Activated CD8-positive, alpha-beta memory T cell treated with anti-CD3 and anti-CD28 coated beads, Interleukin-2, amount 50 U/mL, for 24 hours (primary cell): ENCODE data around the gene JAKMIP3.

Experiments used
- DNase-seq: peaks from one replicate; pipeline ENCODE4 v3.0.0-alpha.2; 2020; ENCODE audit errors: extremely low read depth

Gene JAKMIP3

GRCh38 chr10:132097609-132098377 lies 32.0 kb downstream of the JAKMIP3 start:
- DNase-seq, result no peak

GRCh38 chr10:132098539-132099388 lies 33.0 kb downstream of the JAKMIP3 start:
- no peak for DNase-seq

GRCh38 chr10:132099389-132100090 lies 33.8 kb downstream of the JAKMIP3 start:
- no peak for DNase-seq

- DNase-seq, result no peak
These were observed 34.3 kb downstream of the JAKMIP3 start for GRCh38 chr10:132100091-132100481.

DNA sequence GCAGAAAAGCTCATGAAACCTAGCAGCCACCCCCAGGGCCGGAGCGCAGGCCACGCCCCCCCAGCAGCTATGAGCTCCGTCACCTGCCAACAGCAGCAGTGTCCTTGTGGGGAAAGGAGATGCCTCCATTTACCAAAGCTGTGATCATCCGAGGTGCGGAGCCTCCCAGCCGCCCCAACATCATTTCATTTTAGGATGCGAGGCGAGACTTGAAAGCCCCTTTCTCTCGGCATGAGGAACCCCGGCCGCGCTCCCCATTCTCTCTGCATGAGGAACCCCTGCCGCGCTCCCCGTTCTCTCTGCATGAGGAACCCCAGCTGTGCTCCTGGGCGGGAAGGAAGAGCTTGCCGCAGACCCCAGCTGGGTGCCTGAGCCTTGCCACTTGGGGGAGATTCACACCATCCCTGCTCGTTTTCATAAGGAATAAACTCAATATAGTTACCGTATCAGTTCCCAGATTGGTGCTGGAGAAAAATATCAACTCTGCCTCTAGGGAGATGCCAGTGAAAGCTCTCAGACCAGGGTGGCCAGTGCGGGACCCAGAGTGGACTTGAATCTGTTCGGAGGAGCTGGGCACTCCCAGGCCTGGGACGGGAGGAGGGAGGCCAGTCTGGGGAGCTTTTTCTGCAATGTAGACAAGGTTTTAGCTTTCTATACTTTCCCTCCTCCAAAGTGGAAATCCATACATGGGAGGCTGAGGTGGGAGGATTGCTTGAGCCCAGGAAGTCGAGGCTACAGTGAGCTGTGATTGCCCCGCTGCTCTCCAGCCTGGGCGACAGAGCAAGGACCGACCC lies 35.0 kb downstream of the JAKMIP3 start:
- DNase-seq, result no peak

DNA sequence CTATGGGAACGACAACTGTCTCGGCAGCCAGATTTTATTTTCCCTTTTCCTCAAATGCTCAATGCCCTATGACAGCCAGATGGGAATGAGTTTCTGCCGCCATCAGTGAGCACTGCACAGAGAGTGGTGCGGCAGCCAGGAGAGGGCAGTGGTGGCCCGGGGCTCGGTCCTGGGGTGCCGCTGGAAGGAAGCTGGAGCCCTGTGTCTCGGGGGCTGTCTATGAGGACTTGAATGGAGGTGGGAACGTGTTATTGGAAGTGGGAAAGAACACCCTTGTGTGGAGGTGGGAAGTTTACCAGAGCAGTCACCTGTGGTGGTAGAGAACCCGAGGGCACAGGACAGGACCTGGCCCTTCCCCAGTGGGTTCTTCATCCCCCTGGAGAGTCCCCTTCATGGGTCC lies 35.8 kb downstream of the JAKMIP3 start:
- no peak for DNase-seq

- DNase-seq, result no peak
These were observed 36.4 kb downstream of the JAKMIP3 start for GRCh38 chr10:132102071-132102716.

- no peak for DNase-seq
These were observed 37.0 kb downstream of the JAKMIP3 start for GRCh38 chr10:132102717-132103110.

GRCh38 chr10:132103116-132103910 lies 37.6 kb downstream of the JAKMIP3 start:
- no peak for DNase-seq

GRCh38 chr10:132104062-132104461 lies 38.3 kb downstream of the JAKMIP3 start:
- no peak for DNase-seq

- no peak for DNase-seq
These were observed 38.9 kb downstream of the JAKMIP3 start for GRCh38 chr10:132104471-132105301.

- DNase-seq, result no peak
These were observed 39.7 kb downstream of the JAKMIP3 start for GRCh38 chr10:132105302-132105995.

DNA sequence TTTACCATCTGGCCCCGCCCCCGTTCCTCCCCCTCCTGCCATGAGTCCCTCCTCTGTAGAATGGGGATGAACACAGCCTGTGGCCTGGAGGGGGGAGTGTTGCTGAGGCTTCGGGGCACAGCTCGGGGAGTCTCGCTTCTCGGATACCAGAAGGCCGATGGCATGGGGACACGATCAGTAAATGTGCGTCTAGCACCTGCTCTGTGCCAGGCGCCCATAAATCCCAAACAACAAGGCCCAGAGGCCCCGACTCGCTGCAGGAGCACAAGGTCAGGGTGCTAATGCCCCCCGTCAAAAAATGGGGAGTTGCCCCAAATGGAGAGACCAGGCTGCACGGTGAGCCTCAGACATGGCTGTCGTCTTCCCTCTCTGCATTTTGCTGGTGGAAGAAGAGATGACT lies 40.7 kb downstream of the JAKMIP3 start:
- no peak for DNase-seq

DNA sequence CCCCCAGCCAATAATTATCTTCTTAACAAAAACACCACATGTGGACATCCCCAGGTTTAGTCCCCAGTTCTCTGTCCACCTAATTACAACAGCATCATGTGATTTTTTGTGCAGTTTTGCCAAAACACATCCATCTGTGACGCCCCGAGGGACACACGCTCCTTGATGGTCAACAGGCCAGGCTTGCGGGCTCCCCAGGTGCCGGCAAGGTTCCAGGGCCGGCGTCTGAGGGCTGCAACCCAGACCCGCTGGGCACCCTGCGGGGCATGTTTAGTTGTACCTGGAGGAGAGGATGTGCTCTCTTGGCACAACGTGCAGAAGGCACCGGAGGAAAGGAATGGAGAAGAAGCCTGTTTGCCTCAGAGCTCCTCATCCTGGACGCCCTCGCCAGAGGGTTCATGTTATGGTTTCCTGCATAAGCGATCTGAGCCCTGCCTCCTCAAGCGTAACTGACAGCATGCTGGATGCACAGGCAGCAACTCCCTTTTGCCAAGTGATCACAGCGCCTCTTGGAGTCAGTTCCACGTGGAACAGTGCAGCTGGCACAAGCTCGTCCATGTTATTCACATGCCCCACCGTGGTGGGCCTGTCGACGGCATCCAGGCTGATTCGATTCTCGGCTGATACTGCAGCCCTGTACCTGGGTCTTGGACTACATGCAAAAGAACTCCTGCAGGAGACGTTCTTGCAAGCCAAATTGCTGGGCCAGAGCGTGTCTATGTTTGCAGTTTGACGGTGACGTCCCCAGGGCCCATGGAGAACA lies 41.6 kb downstream of the JAKMIP3 start:
- DNase-seq, result no peak

DNA sequence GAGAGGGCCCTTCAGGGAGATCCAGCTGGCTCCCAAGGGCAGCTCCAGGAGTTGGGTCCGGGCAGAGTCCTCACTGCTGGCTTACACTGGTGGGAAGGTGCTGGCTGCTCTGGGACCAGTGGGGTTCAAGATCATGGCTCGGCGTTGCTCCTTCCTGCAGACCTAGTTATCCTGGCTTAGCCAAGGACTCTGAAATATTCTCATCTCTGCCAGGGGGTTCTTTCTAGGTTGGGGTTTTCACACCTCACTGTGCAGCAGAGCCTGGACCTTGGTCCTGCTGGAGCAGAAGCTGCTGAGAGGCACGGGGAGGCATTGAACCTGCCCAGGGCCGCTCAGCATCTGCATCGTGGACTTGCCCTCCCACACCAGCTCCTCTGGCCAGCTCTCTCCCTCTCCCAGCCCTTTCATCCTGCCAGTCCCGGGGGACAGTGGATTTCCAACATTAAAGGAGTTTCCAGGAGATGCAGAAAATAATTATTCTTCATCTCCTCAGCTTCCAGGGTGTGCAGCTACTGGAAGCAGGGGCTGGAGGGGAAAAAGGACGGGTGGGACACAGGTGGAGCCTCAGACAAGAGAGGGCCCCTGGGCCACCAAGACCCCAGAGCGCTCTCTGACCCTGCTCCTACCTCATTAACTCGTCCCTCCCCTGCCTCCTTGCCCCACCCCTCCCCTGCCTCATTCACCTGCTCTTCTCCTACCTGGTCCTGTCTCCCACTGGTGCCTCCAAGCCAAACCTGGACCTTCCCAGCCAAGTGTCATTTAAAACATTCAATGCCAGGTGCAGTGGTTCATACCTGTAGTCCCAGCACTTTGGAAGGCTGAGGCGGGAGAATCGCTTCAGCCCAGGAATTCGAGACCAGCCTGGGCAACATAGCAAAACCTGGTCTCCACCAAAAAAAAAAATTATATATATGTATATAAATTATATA lies 42.5 kb downstream of the JAKMIP3 start:
- no peak for DNase-seq

DNA sequence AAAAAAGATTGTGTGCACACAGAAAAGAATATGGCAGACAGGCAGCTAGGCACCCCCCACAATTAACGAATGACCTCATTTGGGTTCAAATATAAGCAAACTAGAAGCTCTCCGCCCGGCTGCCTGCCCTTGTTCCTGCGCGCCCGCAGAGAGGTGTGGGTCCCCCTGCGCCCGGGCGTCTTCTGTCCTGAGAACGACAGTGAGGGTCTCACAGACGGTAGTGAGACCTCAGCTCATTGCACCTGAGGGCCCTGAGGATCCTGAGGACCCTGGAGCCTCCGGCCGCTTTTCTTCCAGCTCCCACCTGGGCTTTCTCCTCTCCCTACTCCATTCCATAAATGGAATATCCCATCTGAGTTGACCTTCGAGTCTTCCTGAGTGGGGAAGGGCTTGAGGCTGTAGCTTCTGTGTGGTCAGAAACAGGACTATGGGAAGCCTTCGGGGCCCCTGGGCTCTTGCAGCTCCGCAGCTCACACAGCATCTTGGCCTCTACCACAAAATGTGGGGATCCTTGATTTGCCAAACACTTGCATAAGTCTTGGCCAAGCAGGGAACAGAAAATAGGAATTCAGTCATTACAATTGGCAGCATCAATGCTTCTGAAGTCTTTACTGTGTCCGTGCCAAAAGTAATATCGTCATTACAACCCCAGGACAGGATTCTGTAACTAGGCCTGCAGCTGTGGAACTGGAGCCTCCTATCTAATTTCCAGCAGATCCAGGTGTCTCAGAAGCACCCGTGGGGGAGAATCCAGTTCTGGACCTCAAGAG lies 43.8 kb downstream of the JAKMIP3 start:
- no peak for DNase-seq
